Activated naive CD8-positive, alpha-beta T cell treated with anti-CD3 and anti-CD28 coated beads, Interleukin-2, amount 10 ng/mL, durations not matched to agents 7 days and 5 days (primary cell): ENCODE measurements around the gene MYO1H. TPM values are rescaled to one million over a fixed set of nuclear protein-coding genes. Genes with fewer than 3 reads are reported as not detected.
"Not testable (repeated sequence)": the region's sequence is repeated elsewhere in the genome, so short reads cannot be mapped to it uniquely, and the experiment has no call there.

ENCODE experiments used
- ATAC-seq: fragments of 150-1000 bp; cut with Tn5 transposase; one replicate; pipeline ENCODE4 v1.10.0; 2021; ENCODE audit warnings: low read depth, moderate library complexity
- POLR2A ChIA-PET: fragments of 350-600 bp; sonication (Branson Sonifier 250); formaldehyde crosslinking; loops from one replicate; lab custom pipeline; 2021; ENCODE audit warnings: antibody characterized with exemption; lab: Charles Lee
- DNase-seq: peaks from one replicate; pipeline ENCODE4 v3.0.0; 2021
- H3K27ac Mint-ChIP-seq: one replicate; pipeline ENCODE4 v1.8.0; 2022; ENCODE audit warnings: mild to moderate bottlenecking, mixed read lengths
- H3K27me3 Mint-ChIP-seq: one replicate; pipeline ENCODE4 v1.8.0; 2022; ENCODE audit warnings: mild to moderate bottlenecking, moderate library complexity, mixed read lengths
- H3K36me3 Mint-ChIP-seq: one replicate; pipeline ENCODE4 v1.8.0; 2021; ENCODE audit warnings: mild to moderate bottlenecking, mixed read lengths
- H3K4me1 Mint-ChIP-seq: one replicate; pipeline ENCODE4 v1.8.0; 2021; ENCODE audit warnings: mixed read lengths
- H3K4me3 Mint-ChIP-seq: one replicate; pipeline ENCODE4 v1.8.0; 2022; ENCODE audit warnings: mild to moderate bottlenecking, moderate library complexity, mixed read lengths
- H3K9me3 Mint-ChIP-seq: one replicate; pipeline ENCODE4 v1.8.0; 2021; ENCODE audit warnings: mixed read lengths
- total RNA-seq, 2 experiments: library from RNA; stranded (reverse); gene quantifications; one replicate each; pipeline ENCODE4 v1.2.3, GENCODE V29; 2021

MYO1H gene
- total RNA-seq, 2 experiments from 2014 or later = not detected

GRCh38 chr12:109321294-109321693 is 26.4 kb upstream of the MYO1H start:
- POLR2A ChIA-PET, DNase-seq, H3K36me3 Mint-ChIP-seq, ATAC-seq, H3K4me1 Mint-ChIP-seq, H3K4me3 Mint-ChIP-seq, H3K27ac Mint-ChIP-seq, H3K9me3 Mint-ChIP-seq: not testable (repeated sequence)
- H3K27me3 Mint-ChIP-seq = peaks cover 29% of the 10 kb centered on the region

GRCh38 chr12:109329003-109329402 is 18.7 kb upstream of the MYO1H start:
- Mint-ChIP-seq H3K4me1 (no peaks in the 10 kb centered on the region), H3K27ac (no peak overlapping the region), H3K4me3 (no peak overlapping the region), H3K36me3 (no peaks in the 10 kb centered on the region), H3K9me3 (no peaks in the 10 kb centered on the region), H3K27me3 (peaks cover 9% of the 10 kb centered on the region)
- ATAC-seq = no peak
- DNase-seq = no peak
- POLR2A ChIA-PET = no interaction called here

- Mint-ChIP-seq H3K4me1 (no peaks in the 10 kb centered on the region), H3K4me3 (no peak overlapping the region), H3K27me3 (peaks cover 9% of the 10 kb centered on the region), H3K36me3 (no peaks in the 10 kb centered on the region), H3K9me3 (no peaks in the 10 kb centered on the region), H3K27ac (no peak overlapping the region)
- DNase-seq (no peak), ATAC-seq (no peak)
- POLR2A ChIA-PET = no interaction called here
Measured at GRCh38 chr12:109329686-109330085, 18.0 kb upstream of the MYO1H start.

- no peak overlapping the region for H3K27ac Mint-ChIP-seq
- H3K4me3 Mint-ChIP-seq = no peak overlapping the region
- no peaks in the 10 kb centered on the region for H3K4me1 Mint-ChIP-seq
- no peaks in the 10 kb centered on the region for H3K9me3 Mint-ChIP-seq
- ATAC-seq (no peak), DNase-seq (no peak)
- POLR2A ChIA-PET = no interaction called here
- peaks cover 12% of the 10 kb centered on the region for H3K27me3 Mint-ChIP-seq
- no peaks in the 10 kb centered on the region for H3K36me3 Mint-ChIP-seq
Measured at GRCh38 chr12:109330282-109331230, 17.1 kb upstream of the MYO1H start.

- peaks cover 12% of the 10 kb centered on the region for H3K27me3 Mint-ChIP-seq
- POLR2A ChIA-PET = no interaction called here
- H3K27ac Mint-ChIP-seq = no peak overlapping the region
- H3K4me3 Mint-ChIP-seq = no peak overlapping the region
- DNase-seq = no peak
- no peaks in the 10 kb centered on the region for H3K9me3 Mint-ChIP-seq
- no peaks in the 10 kb centered on the region for H3K36me3 Mint-ChIP-seq
- ATAC-seq = no peak
- no peaks in the 10 kb centered on the region for H3K4me1 Mint-ChIP-seq
Measured at GRCh38 chr12:109331301-109331952, 16.3 kb upstream of the MYO1H start.

- peaks cover 23% of the 10 kb centered on the region for H3K27me3 Mint-ChIP-seq
Measured at GRCh38 chr12:109334887-109335286, 12.8 kb upstream of the MYO1H start.

GRCh38 chr12:109336593-109336992 is 11.1 kb upstream of the MYO1H start:
- peaks cover 31% of the 10 kb centered on the region for H3K27me3 Mint-ChIP-seq
- ATAC-seq (no peak), DNase-seq (no peak)
- no peak overlapping the region for H3K27ac Mint-ChIP-seq
- H3K9me3 Mint-ChIP-seq = no peaks in the 10 kb centered on the region
- POLR2A ChIA-PET = no interaction called here
- H3K4me1 Mint-ChIP-seq = no peaks in the 10 kb centered on the region
- no peak overlapping the region for H3K4me3 Mint-ChIP-seq
- H3K36me3 Mint-ChIP-seq = no peaks in the 10 kb centered on the region

More at GRCh38 chr12:109334887-109335286, 12.8 kb upstream of the MYO1H start:
- Mint-ChIP-seq H3K4me3 (no peak overlapping the region), H3K4me1 (no peaks in the 10 kb centered on the region), H3K36me3 (no peaks in the 10 kb centered on the region), H3K9me3 (no peaks in the 10 kb centered on the region), H3K27ac (no peak overlapping the region)
- POLR2A ChIA-PET = no interaction called here
- no peak for DNase-seq
- ATAC-seq = no peak

- Mint-ChIP-seq H3K27me3 (peaks cover 37% of the 10 kb centered on the region), H3K27ac (no peak overlapping the region), H3K4me1 (no peaks in the 10 kb centered on the region), H3K36me3 (no peaks in the 10 kb centered on the region), H3K4me3 (no peak overlapping the region), H3K9me3 (peaks cover 1% of the 10 kb centered on the region)
- POLR2A ChIA-PET = no interaction called here
- ATAC-seq = no peak
- DNase-seq = no peak
Measured at GRCh38 chr12:109343677-109344076, 4.0 kb upstream of the MYO1H start.

- Mint-ChIP-seq H3K27ac (no peak overlapping the region), H3K9me3 (peaks cover 1% of the 10 kb centered on the region), H3K4me1 (no peaks in the 10 kb centered on the region), H3K36me3 (no peaks in the 10 kb centered on the region), H3K4me3 (no peak overlapping the region), H3K27me3 (peaks cover 26% of the 10 kb centered on the region)
- DNase-seq (no peak), ATAC-seq (no peak)
- POLR2A ChIA-PET = no interaction called here
Measured at GRCh38 chr12:109345428-109345827, 2.3 kb upstream of the MYO1H start.

- no peaks in the 10 kb centered on the region for H3K36me3 Mint-ChIP-seq
- H3K27ac Mint-ChIP-seq = no peak overlapping the region
- peaks cover 24% of the 10 kb centered on the region for H3K27me3 Mint-ChIP-seq
- no peak for DNase-seq
- no peak overlapping the region for H3K4me3 Mint-ChIP-seq
- H3K4me1 Mint-ChIP-seq = no peaks in the 10 kb centered on the region
- ATAC-seq = no peak
- POLR2A ChIA-PET = no interaction called here
- H3K9me3 Mint-ChIP-seq = peaks cover 1% of the 10 kb centered on the region
Measured at GRCh38 chr12:109346920-109347319, 780 bp upstream of the MYO1H start.

- DNase-seq (no peak), ATAC-seq (no peak)
- POLR2A ChIA-PET = no interaction called here
- H3K36me3 Mint-ChIP-seq = no peaks in the 10 kb centered on the region
- peaks cover 29% of the 10 kb centered on the region for H3K27me3 Mint-ChIP-seq
- H3K4me3 Mint-ChIP-seq = no peak overlapping the region
- H3K4me1 Mint-ChIP-seq = no peaks in the 10 kb centered on the region
- H3K27ac Mint-ChIP-seq = no peak overlapping the region
- no peaks in the 10 kb centered on the region for H3K9me3 Mint-ChIP-seq
Measured at GRCh38 chr12:109352184-109352583, 4.5 kb downstream of the MYO1H start.

- POLR2A ChIA-PET = no interaction called here
- no peak overlapping the region for H3K4me3 Mint-ChIP-seq
- no peaks in the 10 kb centered on the region for H3K9me3 Mint-ChIP-seq
- peaks cover 38% of the 10 kb centered on the region for H3K27me3 Mint-ChIP-seq
- H3K4me1 Mint-ChIP-seq = no peaks in the 10 kb centered on the region
- no peaks in the 10 kb centered on the region for H3K36me3 Mint-ChIP-seq
- no peak overlapping the region for H3K27ac Mint-ChIP-seq
- no peak for ATAC-seq
- DNase-seq = no peak
Measured at GRCh38 chr12:109356577-109356976, 8.9 kb downstream of the MYO1H start.

- POLR2A ChIA-PET = no interaction called here
- no peak overlapping the region for H3K27ac Mint-ChIP-seq
- peaks cover 41% of the 10 kb centered on the region for H3K27me3 Mint-ChIP-seq
- no peaks in the 10 kb centered on the region for H3K9me3 Mint-ChIP-seq
- DNase-seq (no peak), ATAC-seq (no peak)
- no peak overlapping the region for H3K4me3 Mint-ChIP-seq
- no peaks in the 10 kb centered on the region for H3K4me1 Mint-ChIP-seq
- no peaks in the 10 kb centered on the region for H3K36me3 Mint-ChIP-seq
Measured at GRCh38 chr12:109357032-109357431, 9.3 kb downstream of the MYO1H start.
